Activated T-helper 17 cell treated with anti-CD3 and anti-CD28 coated beads, Interleukin-2, amount 50 U/mL, for 72 hours (primary cell): ENCODE measurements around the gene GRAMD4. TPM values are rescaled to one million over a fixed set of nuclear protein-coding genes. Genes with fewer than 3 reads are reported as not detected.

Source experiments
- ATAC-seq: fragments of 150-1000 bp; cut with Tn5 transposase; replicated peaks from 2 replicates; pipeline ENCODE4 v1.10.0; 2021; ENCODE audit warnings: mild to moderate bottlenecking, moderate library complexity
- H3K27ac Mint-ChIP-seq: one replicate; pipeline ENCODE4 v1.8.0; 2022; ENCODE audit warnings: mixed read lengths
- H3K27me3 Mint-ChIP-seq: one replicate; pipeline ENCODE4 v1.8.0; 2022; ENCODE audit warnings: mixed read lengths
- H3K36me3 Mint-ChIP-seq: one replicate; pipeline ENCODE4 v1.8.0; 2022; ENCODE audit warnings: low read depth, mild to moderate bottlenecking, mixed read lengths
- H3K4me1 Mint-ChIP-seq: one replicate; pipeline ENCODE4 v1.8.0; 2022; ENCODE audit warnings: mixed read lengths
- H3K4me3 Mint-ChIP-seq: one replicate; pipeline ENCODE4 v1.8.0; 2022; ENCODE audit warnings: mild to moderate bottlenecking, mixed read lengths
- H3K9me3 Mint-ChIP-seq: one replicate; pipeline ENCODE4 v1.8.0; 2022; ENCODE audit warnings: mixed read lengths
- total RNA-seq, 2 donors: library from RNA; stranded (reverse); gene quantifications; one replicate each; pipeline ENCODE4 v1.2.3, GENCODE V29; 2022

GRAMD4 gene
- total RNA-seq, 2 donors from 2014 or later: 23.6 to 51.0 TPM

- Mint-ChIP-seq H3K4me1 (peaks cover 12% of the 10 kb centered on the region), H3K27me3 (no peaks in the 10 kb centered on the region), H3K36me3 (peaks cover 4% of the 10 kb centered on the region), H3K4me3 (no peak overlapping the region), H3K9me3 (no peaks in the 10 kb centered on the region), H3K27ac (no peak overlapping the region)
- no peak for ATAC-seq
Observed at GRCh38 chr22:46600273-46600796, 19.9 kb upstream of the GRAMD4 start.

GRCh38 chr22:46602025-46602424 is 18.2 kb upstream of the GRAMD4 start:
- Mint-ChIP-seq H3K9me3 (no peaks in the 10 kb centered on the region), H3K27ac (no peak overlapping the region), H3K4me1 (peaks cover 15% of the 10 kb centered on the region)

GRCh38 chr22:46604306-46604690 is 15.9 kb upstream of the GRAMD4 start:
- Mint-ChIP-seq H3K36me3 (peaks cover 4% of the 10 kb centered on the region), H3K4me1 (peaks cover 15% of the 10 kb centered on the region), H3K27ac (peak overlapping the region; percentile 96), H3K9me3 (no peaks in the 10 kb centered on the region), H3K4me3 (peak overlapping the region; percentile 90), H3K27me3 (no peaks in the 10 kb centered on the region)
- ATAC-seq: peak; percentile 100

More at GRCh38 chr22:46602025-46602424, 18.2 kb upstream of the GRAMD4 start:
- Mint-ChIP-seq H3K4me3 (no peak overlapping the region), H3K27me3 (no peaks in the 10 kb centered on the region), H3K36me3 (peaks cover 4% of the 10 kb centered on the region)
- no peak for ATAC-seq

DNA sequence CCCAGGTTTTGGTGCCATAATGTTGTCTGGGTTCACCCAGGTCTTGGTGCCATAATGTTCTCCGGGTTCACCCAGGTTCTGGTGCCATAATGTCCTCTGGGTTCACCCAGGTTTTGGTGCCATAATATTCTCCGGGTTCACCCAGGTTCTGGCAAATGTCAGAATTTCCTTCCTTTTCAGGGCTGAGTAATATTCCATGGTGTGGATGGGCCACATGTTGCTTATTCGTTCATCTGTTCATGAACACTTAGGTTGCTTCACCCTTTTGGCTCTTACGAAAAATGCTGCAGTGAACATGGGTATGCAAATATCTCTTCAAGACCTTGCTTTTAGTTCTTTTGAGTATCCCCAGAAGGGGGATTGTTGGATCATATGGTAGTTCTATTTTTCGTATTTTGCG is 15.1 kb upstream of the GRAMD4 start:
- H3K9me3 Mint-ChIP-seq: no peaks in the 10 kb centered on the region
- H3K27ac Mint-ChIP-seq: no peak overlapping the region
- no peaks in the 10 kb centered on the region for H3K27me3 Mint-ChIP-seq
- H3K36me3 Mint-ChIP-seq: peaks cover 4% of the 10 kb centered on the region
- H3K4me3 Mint-ChIP-seq: no peak overlapping the region
- ATAC-seq: no peak
- H3K4me1 Mint-ChIP-seq: peaks cover 15% of the 10 kb centered on the region

DNA sequence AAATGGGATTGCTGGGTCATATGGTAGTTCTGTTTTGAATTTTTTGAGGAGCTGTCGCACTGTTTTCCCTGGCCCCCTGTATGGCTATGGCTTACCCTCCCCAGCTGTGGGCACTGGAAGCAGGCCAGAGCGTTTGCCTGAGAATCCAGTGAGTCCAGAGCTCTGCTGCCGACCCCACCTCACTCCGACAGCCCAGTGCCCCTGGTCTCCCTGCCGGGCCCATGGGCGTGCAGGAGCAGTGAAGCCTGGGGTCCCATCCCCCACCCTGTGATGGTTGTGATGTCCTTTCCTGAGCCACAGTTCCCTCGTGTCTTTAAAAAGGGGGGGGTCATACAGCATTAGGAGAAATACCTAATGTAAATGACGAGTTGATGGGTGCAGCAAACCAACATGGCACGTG is 13.3 kb upstream of the GRAMD4 start:
- H3K4me1 Mint-ChIP-seq: peaks cover 15% of the 10 kb centered on the region
- H3K9me3 Mint-ChIP-seq: no peaks in the 10 kb centered on the region
- no peak overlapping the region for H3K27ac Mint-ChIP-seq
- H3K27me3 Mint-ChIP-seq: no peaks in the 10 kb centered on the region
- peaks cover 4% of the 10 kb centered on the region for H3K36me3 Mint-ChIP-seq
- no peak for ATAC-seq
- no peak overlapping the region for H3K4me3 Mint-ChIP-seq

DNA sequence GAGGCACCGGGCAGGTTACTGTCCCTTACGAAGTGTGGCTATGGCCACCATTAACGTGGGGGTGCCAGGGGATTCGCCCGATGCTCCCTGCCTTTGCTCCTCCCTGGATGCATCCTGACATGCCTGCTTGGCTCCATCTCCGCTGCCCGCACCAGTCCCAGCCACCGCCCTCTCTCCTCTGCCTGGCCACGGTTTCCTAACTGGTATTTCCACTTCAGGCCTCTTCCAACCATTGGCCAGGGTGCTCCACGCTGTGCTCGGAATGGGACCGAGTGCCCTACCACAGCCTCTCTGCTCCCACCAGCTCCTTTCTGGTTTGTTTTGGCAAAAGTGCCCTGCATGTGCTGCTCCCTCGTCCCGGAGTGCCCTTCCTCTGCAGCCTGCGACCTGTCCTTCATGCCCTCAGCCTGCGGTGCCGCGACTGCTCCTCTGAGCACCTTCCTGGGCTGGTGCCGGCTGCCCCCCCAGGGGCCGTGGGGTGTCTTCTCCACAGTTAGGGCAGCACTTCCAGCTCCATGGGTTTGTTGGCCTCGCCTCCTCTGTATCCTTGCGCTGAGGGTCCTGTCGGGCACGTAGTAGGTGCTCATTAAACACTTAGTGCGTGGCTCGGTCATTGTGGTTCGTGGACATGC is 12.6 kb upstream of the GRAMD4 start:
- H3K4me1 Mint-ChIP-seq: peaks cover 15% of the 10 kb centered on the region
- no peaks in the 10 kb centered on the region for H3K27me3 Mint-ChIP-seq
- H3K36me3 Mint-ChIP-seq: peaks cover 4% of the 10 kb centered on the region
- H3K27ac Mint-ChIP-seq: no peak overlapping the region
- H3K4me3 Mint-ChIP-seq: no peak overlapping the region
- H3K9me3 Mint-ChIP-seq: no peaks in the 10 kb centered on the region
- ATAC-seq: no peak

- Mint-ChIP-seq H3K4me1 (peaks cover 24% of the 10 kb centered on the region), H3K36me3 (peaks cover under 1% of the 10 kb centered on the region), H3K4me3 (no peak overlapping the region), H3K9me3 (no peaks in the 10 kb centered on the region), H3K27me3 (no peaks in the 10 kb centered on the region), H3K27ac (peak overlapping the region; percentile 54)
- ATAC-seq: no peak
Observed at GRCh38 chr22:46609175-46609690, 11.0 kb upstream of the GRAMD4 start.

- no peak overlapping the region for H3K4me3 Mint-ChIP-seq
- no peaks in the 10 kb centered on the region for H3K9me3 Mint-ChIP-seq
- H3K27ac Mint-ChIP-seq: no peak overlapping the region
- H3K27me3 Mint-ChIP-seq: no peaks in the 10 kb centered on the region
- no peak for ATAC-seq
- no peaks in the 10 kb centered on the region for H3K36me3 Mint-ChIP-seq
- H3K4me1 Mint-ChIP-seq: peaks cover 22% of the 10 kb centered on the region
Observed at GRCh38 chr22:46609724-46610201, 10.4 kb upstream of the GRAMD4 start.

DNA sequence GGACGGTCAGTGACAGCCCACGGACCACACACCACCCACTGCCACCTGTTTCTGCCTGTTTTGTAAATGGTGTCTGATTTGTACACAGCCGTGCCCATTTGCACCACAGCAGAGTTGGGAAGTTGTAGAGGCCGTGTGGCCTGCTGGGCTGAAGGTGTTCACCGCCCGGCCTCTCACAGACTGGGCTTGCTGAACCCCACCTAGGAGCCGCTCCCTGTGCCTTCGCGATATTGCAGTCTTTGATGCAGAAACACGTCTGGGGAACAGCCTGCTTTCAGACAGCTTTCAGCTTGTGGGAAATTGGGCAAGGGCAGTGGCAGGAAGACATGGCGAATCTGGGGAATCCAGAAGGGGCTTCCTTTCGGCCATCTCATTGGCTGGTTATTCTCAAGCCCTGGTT is 9.8 kb upstream of the GRAMD4 start:
- H3K36me3 Mint-ChIP-seq: no peaks in the 10 kb centered on the region
- no peaks in the 10 kb centered on the region for H3K9me3 Mint-ChIP-seq
- H3K27me3 Mint-ChIP-seq: no peaks in the 10 kb centered on the region
- no peak overlapping the region for H3K4me3 Mint-ChIP-seq
- ATAC-seq: no peak
- no peak overlapping the region for H3K27ac Mint-ChIP-seq
- peaks cover 19% of the 10 kb centered on the region for H3K4me1 Mint-ChIP-seq

DNA sequence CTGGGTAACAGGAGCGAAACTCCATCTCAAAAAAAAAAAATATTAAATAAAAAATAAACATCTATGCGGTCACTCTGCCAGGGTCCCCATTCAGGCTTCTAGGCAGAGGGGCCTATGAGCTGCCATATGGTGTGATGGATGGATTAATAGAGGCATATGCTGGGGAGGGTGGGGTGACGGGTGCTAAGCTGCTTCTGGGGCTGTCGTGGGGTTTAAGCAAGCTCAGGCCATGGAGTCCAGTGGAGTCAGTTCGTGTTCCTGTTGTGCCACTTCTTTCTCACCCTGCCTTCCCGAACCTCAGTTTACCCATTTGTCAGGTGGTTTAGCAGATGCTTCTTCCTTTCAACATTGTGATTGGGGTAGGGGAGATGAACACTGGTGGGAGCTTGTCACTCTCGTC is 9.0 kb upstream of the GRAMD4 start:
- H3K27me3 Mint-ChIP-seq: no peaks in the 10 kb centered on the region
- no peak overlapping the region for H3K4me3 Mint-ChIP-seq
- no peaks in the 10 kb centered on the region for H3K36me3 Mint-ChIP-seq
- H3K9me3 Mint-ChIP-seq: no peaks in the 10 kb centered on the region
- ATAC-seq: no peak
- no peak overlapping the region for H3K27ac Mint-ChIP-seq
- peaks cover 17% of the 10 kb centered on the region for H3K4me1 Mint-ChIP-seq

DNA sequence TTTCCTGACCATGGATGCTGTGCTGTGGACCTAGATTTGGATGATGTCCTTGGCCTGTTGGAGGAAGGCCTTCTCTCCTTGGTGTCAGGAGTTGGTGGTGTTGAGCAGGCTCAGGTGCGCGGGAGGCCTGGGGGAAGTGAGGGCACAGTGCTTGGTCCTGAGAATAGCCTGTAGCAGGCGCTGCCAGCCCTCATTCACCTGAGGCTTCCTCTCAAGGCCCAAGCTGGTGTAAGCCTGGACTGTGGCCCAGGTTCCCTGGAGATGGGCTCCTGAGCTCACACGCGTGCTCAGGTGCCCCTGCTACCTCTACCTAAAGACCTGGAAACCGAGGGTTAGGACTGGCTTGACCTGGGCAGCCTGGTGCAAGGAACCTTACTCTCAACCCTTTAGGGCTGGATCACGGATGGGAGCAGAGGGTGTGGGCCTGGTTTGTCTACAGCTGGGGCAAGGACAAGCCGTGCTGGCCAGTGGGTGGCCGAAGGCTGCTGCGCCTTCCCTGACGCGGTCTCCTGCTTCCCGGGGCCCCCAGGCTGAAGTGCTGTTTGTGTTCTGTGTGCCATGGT is 7.8 kb upstream of the GRAMD4 start:
- Mint-ChIP-seq H3K9me3 (no peaks in the 10 kb centered on the region), H3K36me3 (no peaks in the 10 kb centered on the region), H3K27me3 (no peaks in the 10 kb centered on the region), H3K27ac (peak overlapping the region; percentile 81), H3K4me3 (peak overlapping the region; percentile 93), H3K4me1 (peaks cover 17% of the 10 kb centered on the region)
- ATAC-seq: no peak

DNA sequence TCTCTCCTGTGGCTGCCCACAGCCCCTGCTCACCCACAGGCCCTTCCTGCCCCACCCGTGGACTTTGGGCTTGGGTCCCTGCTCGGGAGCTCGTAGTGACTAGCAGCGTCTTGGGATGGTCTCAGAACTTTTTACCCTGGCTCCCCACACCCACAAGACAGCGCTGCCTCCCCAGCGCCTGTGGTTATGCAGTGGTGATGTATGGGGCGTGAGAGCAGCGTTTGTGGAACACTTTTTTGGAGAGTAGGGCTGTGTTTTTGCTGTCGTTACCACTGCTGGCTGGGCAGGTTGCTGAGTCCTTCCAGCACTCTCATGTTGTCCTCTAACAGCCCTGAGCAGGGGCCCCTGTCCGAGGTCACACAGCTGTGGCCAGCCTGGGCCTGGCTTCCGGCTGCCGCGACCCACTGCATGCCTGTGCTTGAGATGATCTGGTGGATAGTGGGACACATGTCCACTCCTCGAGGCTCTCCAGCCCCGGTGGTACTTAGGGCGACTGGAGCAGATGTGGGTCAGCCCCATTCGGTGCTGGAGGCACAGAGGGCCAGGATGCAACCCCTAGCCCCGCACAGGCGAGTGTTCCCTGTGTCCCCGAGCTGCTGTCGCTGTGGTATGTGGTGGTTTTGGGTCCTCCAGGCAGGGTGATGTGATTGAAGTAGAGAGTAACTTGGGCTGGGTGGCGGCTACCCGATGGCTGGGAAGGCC is 7.1 kb upstream of the GRAMD4 start:
- Mint-ChIP-seq H3K4me3 (peak overlapping the region; percentile 93), H3K9me3 (no peaks in the 10 kb centered on the region)

DNA sequence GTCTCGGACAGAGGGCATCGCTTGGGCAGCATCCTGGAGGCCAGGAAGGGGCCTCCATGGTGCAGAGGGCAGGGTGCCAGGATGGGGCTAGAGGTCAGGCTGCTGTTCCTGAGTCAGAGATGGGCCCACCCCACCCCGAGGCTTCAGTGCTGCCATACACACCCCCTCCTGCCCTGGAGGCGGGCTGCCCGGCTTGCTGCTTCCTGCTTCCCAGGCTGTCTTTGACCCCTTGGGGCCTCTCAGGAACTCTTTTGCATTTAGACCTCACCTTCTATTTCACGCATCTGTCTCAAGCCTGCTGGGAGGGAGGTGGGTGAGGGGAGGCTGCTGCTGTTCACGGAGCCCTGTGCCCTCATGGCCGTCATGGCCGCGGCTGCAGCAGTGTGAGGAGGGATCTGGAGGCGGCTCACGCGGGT is 6.6 kb upstream of the GRAMD4 start:
- H3K27me3 Mint-ChIP-seq: no peaks in the 10 kb centered on the region
- H3K27ac Mint-ChIP-seq: peak overlapping the region; percentile 81
- ATAC-seq: peak; percentile 27
- H3K9me3 Mint-ChIP-seq: no peaks in the 10 kb centered on the region
- H3K4me3 Mint-ChIP-seq: peak overlapping the region; percentile 93
- peaks cover 17% of the 10 kb centered on the region for H3K4me1 Mint-ChIP-seq
- H3K36me3 Mint-ChIP-seq: no peaks in the 10 kb centered on the region

More for the DNA sequence above, 7.1 kb upstream of the GRAMD4 start:
- ATAC-seq: peak; percentile 59
- H3K27ac Mint-ChIP-seq: peak overlapping the region; percentile 81
- H3K4me1 Mint-ChIP-seq: peaks cover 17% of the 10 kb centered on the region
- no peaks in the 10 kb centered on the region for H3K27me3 Mint-ChIP-seq
- no peaks in the 10 kb centered on the region for H3K36me3 Mint-ChIP-seq

- Mint-ChIP-seq H3K4me1 (peaks cover 17% of the 10 kb centered on the region), H3K36me3 (no peaks in the 10 kb centered on the region), H3K27ac (peak overlapping the region; percentile 81), H3K4me3 (peak overlapping the region; percentile 93), H3K27me3 (no peaks in the 10 kb centered on the region), H3K9me3 (no peaks in the 10 kb centered on the region)
- peak; percentile 83 for ATAC-seq
Observed at GRCh38 chr22:46614025-46614931, 5.9 kb upstream of the GRAMD4 start.
